HG02610 (cell line): ENCODE measurements around the gene APH1B.
A peak's percentile ranks its signal among the peaks of the same experiment; 100 is the strongest.
"Not testable (repeated sequence)": the region's sequence is repeated elsewhere in the genome, so short reads cannot be mapped to it uniquely, and the experiment has no call there.

Experiments
- ATAC-seq: cut with Tn5 transposase; IDR thresholded peaks from one replicate; pipeline ENCODE4 v1.9.1; 2021; ENCODE audit warnings: mild to moderate bottlenecking, moderate library complexity; ENCODE audit not compliant: unreplicated experiment

The APH1B gene

DNA sequence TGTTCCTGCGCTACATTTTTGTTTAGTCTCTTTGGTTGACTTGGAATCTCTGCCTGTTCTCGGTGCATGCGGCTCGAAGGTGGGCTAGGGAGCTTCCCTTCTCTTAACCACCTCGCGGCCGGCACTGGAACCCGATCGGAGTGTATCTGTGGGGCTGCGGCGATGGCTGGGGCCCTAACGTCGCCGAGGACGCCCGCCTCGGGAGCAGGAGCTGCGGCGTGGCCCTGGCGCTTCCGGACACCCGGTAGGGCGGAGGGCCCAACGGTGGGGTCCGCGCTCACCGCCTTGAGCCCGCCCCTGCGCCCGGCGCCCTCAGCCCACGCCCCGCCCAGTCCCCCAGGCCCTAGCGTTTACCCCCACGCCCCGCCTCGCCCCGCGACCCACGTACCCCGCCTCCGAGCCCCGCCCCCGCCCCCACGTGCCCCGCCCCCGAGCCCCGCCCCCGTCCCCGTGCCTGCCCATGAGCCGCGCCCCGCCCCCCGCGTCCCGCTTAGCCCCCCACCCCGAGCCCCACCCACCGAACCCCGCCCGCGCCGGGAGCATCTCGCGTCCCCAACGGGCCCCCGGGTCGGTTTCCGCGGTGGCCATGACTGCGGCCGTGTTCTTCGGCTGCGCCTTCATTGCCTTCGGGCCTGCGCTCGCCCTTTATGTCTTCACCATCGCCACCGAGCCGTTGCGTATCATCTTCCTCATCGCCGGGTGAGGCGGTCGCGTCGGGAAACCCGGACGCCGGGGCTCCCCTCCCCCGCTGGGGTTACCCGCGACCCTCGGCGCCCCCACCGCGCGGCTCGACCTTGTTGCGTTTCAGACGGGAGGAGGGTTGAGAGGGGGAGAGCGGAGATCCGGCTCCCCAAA is at the start of gene APH1B:
Gene APH1B, plus strand, starts transcription at position 568 of the 855 bp plus-strand sequence. Its CDS starts 19 bp downstream, at position 587.
- peak; percentile 59 for ATAC-seq

GRCh38 chr15:63227689-63228088 is 49.7 kb upstream of the APH1B start:
- ATAC-seq: no peak

GRCh38 chr15:63231206-63231605 is 46.2 kb upstream of the APH1B start:
- ATAC-seq: no peak

DNA sequence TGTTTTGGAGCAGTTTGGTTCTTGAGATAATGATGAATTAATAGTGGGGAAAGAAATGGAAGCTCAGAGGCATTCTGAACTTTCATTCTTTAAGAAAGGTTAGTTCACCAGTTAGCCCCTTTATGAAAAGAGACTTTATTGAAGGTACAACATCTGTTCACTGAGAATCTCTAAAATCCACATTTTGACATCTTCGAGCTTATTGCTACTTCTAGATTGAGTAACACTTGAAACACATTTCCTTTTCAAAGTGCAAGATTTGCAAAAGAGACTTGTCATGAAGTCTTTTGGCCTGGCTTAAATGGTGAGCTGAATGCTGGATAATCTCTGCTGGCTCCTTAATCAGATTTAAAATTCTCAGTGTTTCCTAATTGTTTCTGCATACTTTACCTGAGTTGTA is 45.7 kb upstream of the APH1B start:
- no peak for ATAC-seq

- ATAC-seq: no peak
These were observed 45.0 kb upstream of the APH1B start for GRCh38 chr15:63232405-63232804.

GRCh38 chr15:63232943-63233342 is 44.5 kb upstream of the APH1B start:
- no peak for ATAC-seq

GRCh38 chr15:63233667-63234423 is 43.6 kb upstream of the APH1B start:
- no peak for ATAC-seq

DNA sequence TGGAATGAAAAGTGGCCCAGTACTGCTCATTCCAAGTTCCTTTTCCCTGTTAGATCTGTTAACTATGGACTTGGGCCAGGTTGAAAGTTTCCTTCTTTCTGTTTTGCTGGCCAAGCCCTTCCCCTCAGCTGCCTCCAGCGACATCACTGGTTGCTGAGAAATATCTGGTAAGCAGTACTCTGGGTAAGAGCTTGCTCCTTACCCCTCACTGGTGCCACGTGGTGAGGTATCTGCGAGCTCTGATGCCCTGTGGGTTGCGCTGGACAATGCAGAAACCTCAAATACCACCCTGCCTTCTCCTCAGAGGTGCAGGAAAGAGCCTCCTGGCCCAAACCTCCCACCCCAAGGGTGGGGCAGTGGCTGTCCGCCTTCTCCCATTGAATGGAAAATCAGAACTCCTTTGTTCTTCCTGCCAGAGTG is 42.9 kb upstream of the APH1B start:
- ATAC-seq: no peak

DNA sequence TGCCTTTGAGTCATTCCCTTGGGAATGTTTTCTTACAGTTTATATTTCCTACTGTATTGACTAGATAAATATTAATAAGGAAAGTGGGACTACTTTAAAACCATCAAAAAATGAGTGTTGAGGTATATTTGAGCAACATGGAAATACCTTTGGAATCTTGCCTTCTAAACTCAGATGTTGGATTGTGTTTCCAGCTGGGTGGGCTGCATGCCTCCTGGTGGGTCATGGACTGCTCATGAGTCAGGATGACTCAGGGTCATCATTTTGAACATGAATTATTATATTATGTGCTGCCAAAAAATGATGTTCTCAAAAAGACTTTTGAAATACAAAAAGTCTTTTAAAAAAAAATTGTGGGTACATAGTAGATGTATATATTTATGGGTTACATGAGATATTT is 41.1 kb upstream of the APH1B start:
- ATAC-seq: no peak

DNA sequence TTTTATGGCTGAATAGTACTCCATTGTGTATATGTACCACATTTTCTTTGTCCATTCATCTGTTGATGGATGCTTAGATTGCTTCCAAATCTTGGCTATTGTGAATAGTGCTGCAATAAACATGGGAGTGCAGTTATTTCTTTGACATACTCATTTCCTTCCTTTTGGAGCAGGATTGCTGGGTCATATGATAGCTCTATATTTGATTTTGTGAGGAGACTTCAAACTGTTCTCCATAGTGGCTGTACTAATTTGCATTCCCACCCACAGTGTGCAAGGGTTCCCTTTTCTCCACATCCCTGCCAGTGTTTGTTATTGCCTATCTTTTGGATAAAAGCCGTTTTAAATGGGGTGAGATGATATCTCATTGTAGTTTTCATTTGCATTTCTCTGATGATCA is 40.3 kb upstream of the APH1B start:
- ATAC-seq: not testable (repeated sequence)

- no peak for ATAC-seq
These were observed 39.2 kb upstream of the APH1B start for GRCh38 chr15:63238171-63238570.

GRCh38 chr15:63238796-63239195 is 38.6 kb upstream of the APH1B start:
- peak; percentile 77 for ATAC-seq

GRCh38 chr15:63240109-63240508 is 37.3 kb upstream of the APH1B start:
- ATAC-seq: no peak

DNA sequence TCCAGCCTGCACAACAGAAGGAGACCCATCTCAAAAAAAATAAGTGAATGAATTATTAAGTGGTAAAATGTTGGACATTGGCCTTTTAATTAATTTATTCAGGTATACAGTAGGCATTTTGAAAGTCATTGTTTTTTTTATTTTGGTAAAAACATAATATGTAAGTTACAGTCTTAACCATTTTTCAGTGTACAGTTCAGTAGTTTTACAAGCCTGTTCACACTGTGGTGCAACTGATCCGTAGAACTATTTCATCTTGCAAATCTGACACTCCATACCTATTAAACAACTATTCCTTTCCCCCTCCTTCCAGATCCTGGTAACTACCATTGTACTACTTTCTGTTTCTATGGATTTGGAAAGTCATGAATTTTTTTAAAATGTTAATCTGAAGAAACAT is 36.1 kb upstream of the APH1B start:
- ATAC-seq: no peak

- no peak for ATAC-seq
These were observed 34.3 kb upstream of the APH1B start for GRCh38 chr15:63243101-63243500.

DNA sequence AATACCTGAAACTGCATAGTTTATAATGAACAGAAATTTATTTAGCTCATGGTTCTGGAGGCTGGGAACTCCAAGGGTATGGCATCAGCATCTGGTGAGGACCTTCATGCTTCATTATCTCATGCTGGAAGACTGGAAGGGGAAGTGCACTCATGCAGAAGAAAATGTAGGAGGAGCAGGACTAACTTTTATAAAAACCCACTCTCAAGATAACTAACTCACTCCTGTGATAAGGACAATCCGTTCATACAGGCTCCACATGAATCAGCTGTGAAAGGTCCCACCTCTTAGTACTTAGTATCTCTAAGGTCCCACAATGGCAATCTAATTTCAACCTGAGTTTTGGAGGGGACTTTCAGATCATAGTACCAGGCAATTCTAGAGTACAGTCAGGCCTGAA is 33.6 kb upstream of the APH1B start:
- no peak for ATAC-seq

DNA sequence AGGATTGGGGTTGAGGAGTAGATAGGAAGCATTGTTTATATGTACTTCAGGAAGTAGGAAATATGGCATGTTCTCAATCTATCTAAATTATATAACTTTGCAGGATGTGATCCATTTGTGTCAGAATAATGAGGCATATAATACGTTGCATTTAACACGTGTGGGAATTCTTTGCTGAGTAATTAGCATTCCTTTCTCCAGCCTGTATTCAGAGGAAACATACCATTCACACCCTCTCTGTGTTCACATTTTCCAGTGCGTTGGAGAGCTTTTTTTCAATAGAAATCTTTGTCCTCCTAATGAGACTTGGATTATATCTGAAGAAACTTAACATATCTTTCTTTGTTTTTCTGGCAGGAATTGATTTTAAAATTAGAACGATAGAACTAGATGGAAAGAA is 33.0 kb upstream of the APH1B start:
- no peak for ATAC-seq

- no peak for ATAC-seq
These were observed 32.3 kb upstream of the APH1B start for GRCh38 chr15:63244976-63245645.

- no peak for ATAC-seq
These were observed 30.5 kb upstream of the APH1B start for GRCh38 chr15:63246691-63247469.

GRCh38 chr15:63250312-63250965 is 27.0 kb upstream of the APH1B start:
- ATAC-seq: no peak
